ENCODE measurements around the gene C1QTNF4.
"Not testable (repeated sequence)": the region's sequence is repeated elsewhere in the genome, so short reads cannot be mapped to it uniquely, and the experiment has no call there.

C1QTNF4 gene

DNA sequence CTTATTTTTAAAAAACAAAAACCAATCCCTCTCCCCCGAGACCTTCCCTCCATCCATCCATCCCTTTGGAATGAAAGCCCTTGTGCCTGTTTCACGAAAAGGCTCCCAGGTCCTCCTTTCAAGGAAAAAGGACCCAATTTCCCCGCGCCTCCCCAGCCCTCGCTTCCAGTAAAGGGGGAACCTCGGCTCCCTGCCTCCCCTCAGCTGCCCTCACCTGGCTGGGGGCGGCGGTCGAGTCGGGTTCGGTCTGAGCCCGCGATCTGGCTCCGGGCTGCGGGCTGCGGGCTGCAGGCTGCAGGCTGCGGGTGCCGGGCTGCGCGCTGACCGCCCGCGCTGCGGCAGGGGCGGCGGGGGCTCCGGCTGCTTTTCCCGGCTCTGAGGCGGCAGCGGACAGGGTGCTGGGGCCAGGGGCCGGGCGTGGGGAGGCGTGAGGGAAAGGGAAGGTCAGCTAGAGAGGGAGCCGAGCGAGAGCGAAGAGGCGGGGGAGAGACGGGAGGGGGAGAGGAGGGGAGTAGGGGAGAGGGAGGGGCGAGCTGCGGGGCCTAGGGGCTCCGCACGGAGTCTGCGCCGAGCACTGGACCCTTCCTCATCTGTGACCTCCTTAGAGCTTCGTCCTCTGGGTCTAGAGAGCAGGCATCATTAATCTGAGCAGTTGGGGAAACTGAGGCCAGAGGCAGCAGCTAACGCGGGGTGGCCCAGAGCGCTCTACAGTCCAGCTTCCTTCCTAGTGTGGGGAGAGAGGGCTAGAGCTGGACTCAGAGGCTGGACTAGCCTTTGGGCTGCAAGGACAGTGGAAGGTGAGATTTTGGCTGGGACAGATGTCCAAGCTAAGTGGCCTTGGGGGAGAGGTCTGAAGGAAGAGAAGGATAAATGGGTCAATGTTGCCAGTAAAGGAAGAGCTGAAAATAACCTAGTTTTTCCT lies at the start of gene C1QTNF4:
Gene C1QTNF4, minus strand, starts transcription at position 478 of the 922 bp plus-strand sequence. CDS start 3,601 bp downstream, outside the sequence.
- DNase-seq: no peak

DNA sequence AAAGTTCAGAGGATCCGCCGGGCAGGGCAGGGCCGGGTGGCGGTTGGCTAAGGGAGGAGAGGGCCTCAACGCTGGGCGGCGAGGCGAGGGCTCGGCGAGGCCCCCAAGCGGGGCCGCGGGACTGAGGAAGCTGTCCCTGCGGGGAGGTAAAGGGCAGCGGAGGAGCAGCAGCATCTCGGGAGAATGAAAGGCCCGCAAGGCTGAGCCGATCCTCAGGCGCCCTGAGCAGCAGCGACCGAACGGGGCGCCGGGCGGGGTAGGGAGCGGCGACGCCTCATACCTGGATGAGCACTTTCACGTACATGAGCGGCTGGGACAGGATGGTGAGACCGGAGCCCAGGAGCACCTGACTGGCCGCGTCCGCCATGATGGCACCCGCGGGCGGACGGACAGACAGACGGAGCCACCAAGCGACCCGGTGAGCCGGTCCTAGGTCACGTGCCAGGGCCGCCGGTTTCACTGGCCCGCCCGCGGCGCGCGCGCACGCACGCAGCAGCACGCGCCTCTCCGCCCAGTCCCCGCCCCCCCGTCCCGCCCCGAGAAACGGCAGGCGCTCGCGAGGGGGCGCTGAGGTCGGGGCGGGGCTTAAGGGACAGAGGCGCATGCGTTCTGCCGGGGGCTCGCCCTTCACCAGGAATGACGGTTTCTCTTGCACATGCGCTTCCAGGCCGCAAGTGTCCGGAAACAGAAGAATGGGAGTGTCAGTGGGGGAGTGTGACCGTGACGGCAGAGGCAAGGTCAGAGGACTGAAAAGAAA lies 48.1 kb upstream of the C1QTNF4 start, which contains the start of gene MTCH2:
Gene MTCH2, minus strand, starts transcription at position 461 of the 757 bp plus-strand sequence. Its CDS starts 94 bp downstream, at position 367.
- peak; percentile 98 for DNase-seq

DNA sequence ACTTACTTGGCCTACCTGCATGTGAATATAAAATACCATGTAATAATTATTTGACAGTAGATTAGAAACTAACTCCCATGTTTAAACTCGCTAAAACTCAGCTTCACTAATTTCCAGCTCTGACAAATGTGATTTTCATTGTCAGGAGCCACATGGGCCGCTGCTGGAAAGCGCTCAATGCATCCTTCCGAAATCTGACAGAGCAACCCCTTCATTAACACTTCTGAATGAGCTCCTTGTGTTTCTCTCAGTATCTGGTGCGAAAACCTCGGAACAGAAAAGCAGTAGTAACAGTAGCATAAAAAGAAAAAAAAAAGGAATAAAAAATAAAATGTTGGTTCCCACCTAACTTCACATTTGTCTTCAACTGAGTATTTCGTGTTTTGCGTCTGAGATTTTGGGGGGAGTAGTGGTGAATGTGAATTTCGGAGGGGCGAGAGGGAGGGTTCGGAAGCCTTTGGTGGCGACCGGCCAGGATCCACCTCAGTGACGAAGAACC lies 47.4 kb upstream of the C1QTNF4 start:
- no peak for DNase-seq

DNA sequence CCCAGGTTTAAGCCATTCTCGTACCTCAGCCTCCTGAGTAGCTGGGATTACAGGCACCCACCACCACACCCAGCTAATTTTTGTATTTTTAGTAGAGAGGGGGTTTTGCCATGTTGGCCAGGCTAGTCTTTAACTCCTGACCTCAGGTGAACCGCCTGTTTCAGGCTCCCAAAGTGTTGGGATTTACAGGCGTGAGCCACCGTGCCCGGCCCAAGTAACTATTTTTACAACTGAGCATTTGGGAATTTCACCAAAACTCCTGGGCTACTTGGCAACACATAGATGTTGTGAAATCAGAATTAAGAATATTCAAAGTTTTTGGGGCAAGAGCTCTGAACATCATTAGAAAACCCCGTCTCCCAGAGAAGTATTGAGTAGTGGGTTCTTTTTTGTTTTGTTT lies 46.3 kb upstream of the C1QTNF4 start:
- DNase-seq: not testable (repeated sequence)

DNA sequence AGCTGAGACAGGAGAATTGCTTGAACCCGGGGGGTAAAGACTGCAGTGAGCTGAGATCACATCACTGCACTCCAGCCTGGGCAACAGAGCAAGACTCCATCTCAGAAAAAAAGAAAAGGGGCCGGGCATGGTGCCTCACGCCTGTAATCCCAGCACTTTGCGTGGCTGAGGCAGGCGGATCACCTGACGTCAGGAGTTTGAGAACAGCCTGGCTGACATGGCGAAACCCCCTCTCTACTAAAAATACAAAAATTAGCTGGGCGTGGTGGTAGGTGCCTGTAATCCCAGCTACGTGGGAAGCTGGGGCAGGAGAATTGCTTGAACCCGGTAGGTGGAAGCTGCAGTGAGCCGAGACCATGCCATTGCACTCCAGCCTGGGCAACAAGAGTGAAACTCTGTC lies 42.1 kb upstream of the C1QTNF4 start:
- DNase-seq: not testable (repeated sequence)

DNA sequence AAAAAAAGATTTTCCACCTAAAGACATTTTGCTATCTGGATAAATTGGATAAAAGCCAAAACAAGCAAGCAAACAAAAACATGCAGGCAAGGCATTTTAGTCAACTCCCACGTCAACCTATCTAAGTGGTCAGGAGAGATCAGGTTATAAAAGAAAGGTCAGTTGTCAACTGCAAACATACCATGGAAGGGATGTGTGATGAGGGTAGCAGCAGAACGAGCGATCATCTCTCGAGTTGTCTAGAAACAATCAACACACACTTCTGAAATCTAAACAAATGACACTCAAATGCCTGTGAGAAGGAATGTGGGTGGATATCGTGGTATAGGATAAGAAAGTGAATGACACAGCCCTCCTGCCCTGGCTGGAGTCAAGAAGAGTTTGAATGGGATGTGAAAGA lies 37.3 kb upstream of the C1QTNF4 start:
- no peak for DNase-seq

DNA sequence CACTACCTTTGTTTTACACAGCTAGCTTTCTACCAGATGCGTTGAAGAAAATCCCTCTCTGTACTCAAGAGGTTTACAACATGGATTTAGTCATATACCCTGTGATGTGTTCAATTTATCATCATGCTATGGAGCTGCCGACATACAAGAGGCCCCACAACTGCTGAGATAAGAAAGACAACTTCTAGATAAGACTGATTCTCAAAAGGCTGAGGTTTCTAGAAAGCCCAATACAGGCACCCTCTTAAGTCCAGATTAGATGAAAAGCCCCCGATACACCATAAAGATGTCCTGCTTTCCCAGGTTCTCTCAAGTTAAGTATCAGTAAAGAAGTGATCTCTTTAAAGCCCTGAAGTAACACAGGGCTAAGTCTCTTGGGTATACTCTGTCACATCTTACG lies 33.8 kb upstream of the C1QTNF4 start:
- no peak for DNase-seq

DNA sequence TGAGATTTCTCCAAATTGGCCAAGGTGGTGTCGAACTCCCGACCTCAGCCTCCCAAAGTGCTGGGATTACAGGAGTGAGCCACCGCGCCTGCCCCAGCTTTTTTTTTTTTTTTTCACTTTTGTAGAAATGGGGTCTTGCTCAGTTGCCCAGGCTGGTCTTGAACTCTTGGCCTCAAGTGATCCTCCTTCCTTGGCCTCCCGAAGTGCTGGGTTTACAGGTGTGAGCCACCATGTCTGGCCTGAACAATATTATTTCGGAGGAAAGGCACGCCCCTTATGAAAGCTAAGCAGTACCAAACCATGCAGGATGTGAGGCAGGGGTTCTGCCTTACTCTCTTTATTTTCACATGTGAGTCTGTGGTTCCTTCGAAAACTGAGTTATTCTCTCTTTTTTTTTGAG lies 32.0 kb upstream of the C1QTNF4 start:
- DNase-seq: no peak

DNA sequence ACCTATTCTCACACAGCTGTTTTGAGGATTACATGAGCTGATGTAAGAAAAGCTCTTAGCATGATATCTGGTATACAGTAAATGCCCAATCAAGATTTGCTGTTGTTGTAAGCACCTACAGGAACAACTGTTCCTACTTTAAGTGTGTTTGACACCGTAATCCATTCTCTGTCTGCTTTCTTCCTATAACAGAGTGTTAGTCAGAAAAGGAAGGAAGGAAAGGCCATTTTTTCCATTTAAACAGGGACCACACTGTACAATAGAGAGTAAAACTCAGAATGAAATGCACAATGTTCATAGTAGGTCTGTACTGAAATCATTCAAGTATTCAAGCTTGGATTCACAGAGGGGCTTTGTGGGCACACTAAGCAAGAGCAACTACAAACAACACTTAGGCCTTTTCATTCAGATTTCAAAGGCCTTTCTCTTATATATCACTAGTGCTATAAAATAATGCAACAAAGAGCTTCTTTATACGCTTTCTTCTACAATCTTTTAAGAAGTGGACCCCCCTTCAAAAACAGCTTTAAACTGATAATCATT lies 26.7 kb upstream of the C1QTNF4 start:
- DNase-seq: no peak

DNA sequence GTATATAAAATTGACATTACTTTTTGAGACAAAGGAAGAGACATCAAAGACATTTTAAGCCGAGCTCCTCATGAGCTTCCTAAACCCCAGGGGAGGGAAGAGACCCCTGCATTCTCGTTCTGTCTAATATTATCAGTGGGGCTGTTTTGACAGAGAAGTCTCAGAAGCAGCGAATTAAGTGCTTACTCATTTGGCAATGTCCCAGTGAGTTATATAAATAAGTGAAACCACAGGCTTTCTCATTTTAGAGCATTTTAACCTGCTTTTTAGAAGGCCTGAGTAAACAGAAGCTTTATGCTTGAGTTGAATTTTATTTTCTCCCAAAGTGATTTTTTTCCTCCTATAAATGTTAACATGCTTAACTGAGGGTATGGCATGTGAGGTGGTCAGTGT lies 23.2 kb upstream of the C1QTNF4 start:
- DNase-seq: no peak

DNA sequence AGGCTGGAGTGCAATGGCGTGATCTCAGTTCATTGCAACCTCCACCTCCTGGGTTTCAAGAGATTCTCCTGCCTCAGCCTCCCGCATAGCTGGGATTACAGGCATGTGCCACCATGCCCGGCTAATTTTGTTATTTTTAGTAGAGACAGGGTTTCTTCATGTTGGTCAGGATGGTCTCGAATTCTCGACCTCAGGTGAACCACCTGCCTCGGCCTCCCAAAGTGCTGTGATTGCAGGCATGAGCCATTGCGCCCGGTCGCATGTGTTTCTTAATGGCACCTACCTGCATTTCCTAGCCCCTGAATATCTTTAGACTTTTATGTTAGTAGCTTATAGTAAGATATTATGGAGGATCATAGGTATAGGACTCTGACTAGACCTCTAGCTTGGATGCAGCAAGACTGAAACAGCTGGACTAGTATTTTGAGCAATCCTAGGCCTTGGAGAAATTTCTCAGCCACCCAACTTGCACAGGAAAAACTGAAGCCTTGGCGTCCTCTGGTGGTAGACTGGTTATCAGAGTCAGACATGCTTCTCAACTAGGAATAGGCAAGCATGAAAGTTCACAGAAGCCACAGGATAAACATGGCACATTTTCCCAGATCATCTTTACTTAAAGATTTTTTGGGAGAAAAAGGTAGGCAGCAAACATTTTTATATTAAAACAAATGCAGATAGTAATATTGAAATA lies 22.7 kb upstream of the C1QTNF4 start:
- DNase-seq: peak; percentile 73

DNA sequence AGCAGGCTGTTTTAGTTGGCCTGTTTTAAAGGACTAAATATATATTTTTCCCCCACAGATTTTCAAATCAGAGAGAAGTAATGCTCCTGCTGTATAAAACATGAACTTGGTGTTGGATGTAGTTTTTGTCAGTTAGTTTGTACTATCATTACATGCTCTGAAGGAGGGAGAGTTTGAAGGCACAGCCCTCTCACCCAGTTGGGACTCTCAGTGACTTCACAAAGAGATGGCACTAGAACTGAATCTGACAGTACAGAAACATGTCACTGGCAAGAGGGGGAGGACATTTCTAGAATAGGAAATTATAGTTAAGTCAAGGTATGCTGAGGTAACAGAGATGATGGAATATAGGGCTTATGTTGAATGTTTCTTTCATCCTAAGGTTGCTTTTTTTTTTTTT lies 21.0 kb upstream of the C1QTNF4 start:
- DNase-seq: no peak

DNA sequence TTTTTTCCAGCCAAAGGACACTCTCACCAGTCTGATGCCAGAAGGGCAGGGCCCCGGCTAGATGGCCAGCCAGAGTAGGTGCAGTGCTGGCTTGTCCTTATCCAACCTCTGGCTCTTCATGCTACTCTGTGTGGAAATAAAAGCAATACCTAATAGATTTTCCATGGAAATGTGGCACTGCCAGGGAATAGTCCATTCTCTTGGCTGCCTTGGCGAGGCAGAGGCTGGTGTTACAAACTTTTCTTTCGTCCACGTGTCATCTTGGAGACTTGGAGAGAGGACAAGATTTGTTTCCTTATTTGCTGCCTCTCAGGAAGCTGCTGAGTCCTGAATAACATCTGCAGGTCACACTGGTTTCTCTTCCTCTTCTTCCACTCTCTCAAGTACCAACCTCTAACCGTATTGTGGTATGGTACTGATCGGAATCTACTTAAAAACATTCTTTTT lies 17.2 kb upstream of the C1QTNF4 start:
- no peak for DNase-seq

DNA sequence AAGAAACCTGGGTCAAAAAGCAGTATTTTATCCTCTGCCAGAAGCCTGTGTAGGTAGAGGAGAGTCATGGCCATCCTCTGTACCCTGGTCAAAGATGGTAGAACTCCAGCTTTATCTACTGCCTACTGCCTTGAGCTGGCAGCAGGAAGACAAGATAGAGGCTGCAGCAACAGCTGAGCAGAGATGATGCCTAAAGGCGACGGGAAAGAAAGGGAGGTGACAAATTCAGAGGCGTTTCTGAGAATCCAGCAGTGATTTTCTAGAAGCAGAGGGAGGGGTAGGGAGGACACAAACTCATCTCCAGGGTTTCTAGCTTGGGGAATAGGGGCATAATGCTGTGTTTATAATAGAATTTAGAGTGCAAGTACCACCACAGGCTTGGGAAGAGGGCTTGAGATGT lies 15.5 kb upstream of the C1QTNF4 start:
- no peak for DNase-seq

DNA sequence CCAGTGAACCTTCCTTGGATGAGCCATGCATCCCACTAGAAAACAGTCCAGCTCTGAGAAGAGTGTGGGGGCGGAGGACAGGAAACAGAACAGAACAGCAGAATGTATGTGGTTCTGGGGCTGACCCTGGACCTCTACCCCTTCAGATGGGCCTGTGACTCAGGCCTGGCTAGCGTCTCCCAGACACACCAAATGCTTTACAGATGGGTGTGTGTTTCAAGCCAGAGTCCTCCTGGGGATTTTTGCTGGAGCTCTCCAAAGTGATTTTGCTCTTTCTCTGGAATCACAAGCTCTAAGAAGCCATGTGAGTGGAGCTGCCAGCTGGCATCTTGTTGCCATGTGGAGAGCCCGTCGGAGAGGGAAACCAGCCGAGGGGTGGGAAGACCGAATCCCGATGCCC lies 13.2 kb upstream of the C1QTNF4 start:
- DNase-seq: peak; percentile 93

DNA sequence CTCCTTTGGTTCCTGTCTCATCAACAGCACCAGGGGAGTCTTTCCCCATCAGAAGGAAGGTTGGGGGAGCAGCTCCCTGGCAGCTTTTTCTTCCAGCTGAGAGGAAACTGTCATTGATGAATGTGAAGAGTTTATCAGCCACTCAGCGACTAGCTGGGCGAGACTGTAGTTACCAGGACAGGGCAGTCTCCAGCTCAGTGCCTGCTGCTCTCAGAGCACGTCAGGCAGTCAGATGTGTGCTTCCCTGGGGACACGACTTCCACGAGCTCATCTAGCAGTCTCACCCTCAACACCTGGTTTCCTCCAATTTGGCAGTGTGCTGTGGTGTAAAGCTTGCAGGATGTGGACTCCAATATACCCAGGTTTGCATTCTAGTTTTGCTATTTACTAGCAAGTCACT lies 12.5 kb upstream of the C1QTNF4 start:
- DNase-seq: peak; percentile 72

DNA sequence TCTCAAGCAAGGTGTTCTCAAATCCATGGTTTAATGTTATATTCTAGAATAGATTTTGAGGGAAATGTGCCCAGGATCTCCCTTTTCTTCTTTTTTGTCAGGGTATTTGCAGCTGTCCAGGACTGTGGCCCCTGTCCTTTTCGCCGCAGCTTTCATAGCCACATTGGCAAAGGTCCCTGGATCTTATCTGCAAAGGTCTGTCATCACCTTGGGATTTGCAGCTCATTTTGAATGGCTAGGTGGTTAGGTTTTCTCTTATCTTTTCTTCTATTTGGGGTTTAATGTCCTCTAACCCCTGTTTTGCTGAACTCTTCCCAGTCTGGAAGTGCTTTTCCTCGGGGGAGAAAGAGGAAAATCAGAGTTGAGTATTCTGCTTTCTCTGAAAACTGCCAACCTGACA lies 11.7 kb upstream of the C1QTNF4 start:
- no peak for DNase-seq

DNA sequence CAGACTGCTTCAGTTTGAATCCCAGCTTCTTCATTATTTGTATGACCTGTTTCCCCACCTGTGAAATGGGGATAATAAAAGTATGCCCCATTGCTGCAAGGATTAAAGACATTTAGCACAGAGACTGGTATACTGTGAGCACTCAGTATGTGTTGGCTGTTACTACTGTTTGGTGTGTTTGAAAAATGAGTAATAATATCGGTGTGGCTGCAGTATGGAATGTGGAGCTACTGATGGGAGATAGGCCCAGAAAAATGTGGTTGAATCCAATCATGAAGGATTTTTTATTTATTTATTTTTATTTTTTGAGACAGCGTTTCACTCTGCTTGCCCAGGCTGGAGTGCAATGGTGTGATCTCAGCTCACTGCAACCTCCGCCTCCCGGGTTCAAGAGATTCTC lies 9.1 kb upstream of the C1QTNF4 start:
- no peak for DNase-seq

DNA sequence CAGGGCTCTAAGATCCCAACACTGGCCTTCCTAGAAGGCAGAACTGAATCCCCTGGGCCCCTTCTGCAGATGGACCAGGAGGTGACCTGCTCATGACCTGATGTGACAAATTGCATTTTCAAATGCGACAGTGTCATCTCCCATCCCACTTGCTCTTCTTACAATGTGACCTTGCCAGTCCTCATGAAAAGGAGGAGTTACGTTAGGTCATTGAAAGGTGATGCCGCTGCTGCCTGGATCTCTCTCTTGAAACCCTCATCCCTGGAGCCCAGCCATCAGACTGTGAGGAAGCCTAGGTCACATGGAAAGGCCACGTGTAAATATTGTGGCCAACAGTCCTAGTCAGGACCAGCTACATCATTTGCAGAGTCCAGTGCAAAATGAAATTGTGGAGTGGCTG lies 5.7 kb upstream of the C1QTNF4 start:
- no peak for DNase-seq

DNA sequence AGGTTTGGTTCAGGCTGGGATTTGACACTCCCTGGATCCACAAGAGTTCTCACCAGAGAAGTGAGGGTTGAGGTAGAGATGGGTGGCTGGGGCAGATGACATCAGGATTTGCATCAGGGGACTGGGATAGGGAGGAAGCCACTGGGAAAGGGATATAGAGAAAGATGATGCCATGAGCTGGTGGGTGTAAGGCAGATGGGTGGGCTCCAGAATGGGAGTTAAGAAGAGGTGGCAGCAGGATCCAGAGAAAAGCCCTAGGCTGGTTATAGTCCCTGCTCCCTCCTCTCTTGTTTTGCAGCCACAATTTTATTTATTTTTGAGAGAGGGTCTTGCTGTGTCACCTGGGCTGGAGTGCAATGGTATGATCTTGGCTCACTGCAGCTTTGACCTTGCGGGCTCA lies 1.8 kb upstream of the C1QTNF4 start:
- DNase-seq: no peak

DNA sequence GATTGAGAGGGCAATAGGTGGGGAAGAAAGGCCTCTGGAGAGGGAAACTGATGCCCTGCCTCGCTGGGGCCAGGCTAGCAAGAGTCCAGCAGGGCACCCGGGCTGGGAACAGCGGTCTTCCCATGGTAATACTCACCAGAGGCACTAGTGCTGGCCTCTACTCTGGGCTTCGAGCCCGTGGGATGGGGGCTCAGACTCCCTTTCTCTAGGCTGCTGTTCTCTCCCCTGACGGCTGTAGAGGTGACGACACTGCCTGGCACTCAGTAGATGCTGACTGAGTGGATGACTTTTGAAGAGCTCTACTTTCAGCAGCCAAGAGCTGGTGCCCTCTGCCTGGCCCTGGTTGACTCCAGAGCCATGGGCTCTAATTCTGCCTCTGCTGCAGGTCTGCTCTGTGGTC lies 818 bp upstream of the C1QTNF4 start:
- no peak for DNase-seq

DNA sequence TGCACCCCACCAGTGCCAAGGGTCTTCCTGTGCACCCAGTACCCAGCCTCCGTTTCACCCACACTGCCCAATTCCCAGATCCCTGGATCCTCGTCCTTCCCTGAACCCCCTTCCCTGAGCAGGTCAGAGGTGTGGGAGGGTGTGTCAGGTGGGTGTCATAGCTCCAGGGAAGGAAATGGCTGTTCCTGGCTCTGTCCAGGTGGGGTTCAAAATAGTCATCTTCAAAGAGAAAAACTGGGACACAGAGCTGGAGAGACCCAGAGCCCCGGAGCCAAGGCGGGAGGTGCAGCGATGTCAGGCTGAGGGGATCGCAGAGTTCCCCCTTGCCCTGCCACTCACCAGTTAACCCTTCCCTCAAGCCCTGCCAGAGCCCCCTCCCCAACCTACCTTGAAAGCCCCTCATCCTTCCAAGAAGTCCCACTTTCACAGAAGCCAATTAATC lies 698 bp downstream of the C1QTNF4 start:
- DNase-seq: no peak

DNA sequence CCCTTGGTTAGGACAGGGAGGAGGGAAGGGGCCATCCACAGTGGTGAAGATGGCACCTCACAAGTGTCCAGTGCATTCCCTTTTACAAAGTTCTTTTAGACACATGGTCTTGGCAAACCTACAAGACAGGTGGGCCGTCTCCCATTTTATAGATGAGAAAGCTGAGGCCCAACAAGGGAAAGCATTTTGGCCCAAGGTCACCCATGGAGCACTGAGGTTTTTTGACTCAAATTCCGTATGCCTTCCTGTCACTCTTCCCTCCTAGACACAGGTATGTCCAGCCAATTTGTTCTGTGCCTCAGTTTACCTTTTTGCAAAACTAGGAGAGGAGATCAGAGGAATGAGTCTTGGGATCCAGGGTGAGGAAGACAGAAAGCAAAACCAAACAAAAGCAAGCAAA lies 1.2 kb downstream of the C1QTNF4 start:
- DNase-seq: no peak
